ENCODE measurements around the gene KRTAP10-4. TPM values are rescaled to one million over a fixed set of nuclear protein-coding genes. Genes with fewer than 3 reads are reported as not detected.

The KRTAP10-4 gene
- total RNA-seq, 1 experiment from 2014 or later = not detected

GRCh38 chr21:44537930-44538911 is 35.3 kb upstream of the KRTAP10-4 start (continued):
- no peak for TF ChIP-seq EZH2 (IDR thresholded peaks at IDR 0.05)
- no peak for TF ChIP-seq POLR2A (IDR thresholded peaks at IDR 0.05; ENCODE audit: borderline replicate concordance, extremely low read depth, insufficient read depth, insufficient read length)
- no peak for TF ChIP-seq MAX (IDR thresholded peaks at IDR 0.05)

- POLR2A ChIA-PET = no interaction called here
- BruUV-seq (replicated peaks) = no TSS peak
Observed at GRCh38 chr21:44539046-44539445, 34.5 kb upstream of the KRTAP10-4 start.

GRCh38 chr21:44539991-44540666 is 33.4 kb upstream of the KRTAP10-4 start, which contains the start of gene KRTAP10-1:
Gene KRTAP10-1, minus strand, starts transcription at chr21:44540195. Its CDS starts 45 bp downstream, at chr21:44540150.
- no peak within 1 kb of the TSS for H3K4me3 ChIP-seq (replicated peaks in 1 of 2; ENCODE audit: low read depth in 1 of 2, low read length in 2 of 2)
- ChIA-PET POLR2A (no interaction called here), CTCF (no interaction called here), RAD21 (ENCODE audit: low non-redundant PET in 1 of 2, low total read pairs in 2 of 2, uncharacterized antibody in 2 of 2, unreplicated experiment in 2 of 2) (no interaction called here)
- intact Hi-C loops (cut with micrococcal nuclease) = no loop called here
- H3K36me3 ChIP-seq (ENCODE audit: control insufficient read depth in 1 of 2, insufficient read depth in 2 of 2, low read length in 2 of 2) = no peaks in the 10 kb centered on the region
- H2AFZ ChIP-seq (ENCODE audit: low read depth, low read length, poor library complexity, severe bottlenecking) = no peak within 1 kb of the TSS
- H3K27ac ChIP-seq (ENCODE audit: low read depth, low read length) = no peak within 1 kb of the TSS; the same call in 1 of the 2 replicates
- no peaks in the 10 kb centered on the region for H3K4me1 ChIP-seq (ENCODE audit: control insufficient read depth in 1 of 2, insufficient read depth in 2 of 2, low read length in 2 of 2)
- DNase-seq (ENCODE audit: low read depth, low spot score) (no peak), ATAC-seq (no peak)
- H4K20me1 ChIP-seq (ENCODE audit: insufficient read depth) = no peaks in the 10 kb centered on the region
- H3K4me2 ChIP-seq (ENCODE audit: low read length) = no peak within 1 kb of the TSS
- H3K9me2 ChIP-seq (ENCODE audit: insufficient read depth) = no peaks in the 10 kb centered on the region
- H3K9ac ChIP-seq (ENCODE audit: low read length) = no peak within 1 kb of the TSS
- no peaks in the 10 kb centered on the region for H3K27me3 ChIP-seq (ENCODE audit: insufficient read depth, low read length)
- BruUV-seq (replicated peaks) = no TSS peak
- H3K9me3 ChIP-seq (ENCODE audit: control insufficient read depth in 1 of 2, insufficient read depth in 1 of 2, low read depth in 1 of 2, low read length in 2 of 2) = peaks cover 7 to 15% of the 10 kb centered on the region in 2 experiments
- H3K79me2 ChIP-seq (ENCODE audit: insufficient read depth, low read length) = no peaks in the 10 kb centered on the region
- TF ChIP-seq ELF1 (IDR thresholded peaks at IDR 0.05; ENCODE audit: borderline replicate concordance, low read depth) (no peak), SP1 (IDR thresholded peaks at IDR 0.05; ENCODE audit: low read depth) (no peak), SRF (IDR thresholded peaks at IDR 0.05; ENCODE audit: low read depth) (no peak), JUND (IDR thresholded peaks at IDR 0.05) (no peak), REST (IDR thresholded peaks at IDR 0.05; ENCODE audit: low read depth) (no peak), EGR1 (IDR thresholded peaks at IDR 0.05; ENCODE audit: low read depth) (no peak), CBX3 (IDR thresholded peaks at IDR 0.05; ENCODE audit: low read depth) (no peak), RAD21 (IDR thresholded peaks at IDR 0.05; ENCODE audit: low read depth) (no peak), YY1 (IDR thresholded peaks at IDR 0.05; ENCODE audit: extremely low read depth, insufficient replicate concordance, low read depth, low read length) (no peak), CEBPB (IDR thresholded peaks at IDR 0.05; ENCODE audit: low read depth) (no peak), EZH2 (IDR thresholded peaks at IDR 0.05) (no peak), ZFX (IDR thresholded peaks at IDR 0.05) (no peak)

More at GRCh38 chr21:44539046-44539445, 34.5 kb upstream of the KRTAP10-4 start:
- no peaks in the 10 kb centered on the region for H3K79me2 ChIP-seq (ENCODE audit: insufficient read depth, low read length)
- no peak overlapping the region for H3K9ac ChIP-seq (ENCODE audit: low read length)
- H3K9me3 ChIP-seq (ENCODE audit: control insufficient read depth in 1 of 2, insufficient read depth in 1 of 2, low read depth in 1 of 2, low read length in 2 of 2) = peaks cover 7 to 15% of the 10 kb centered on the region in 2 experiments
- ChIA-PET CTCF (no interaction called here), RAD21 (ENCODE audit: low non-redundant PET in 1 of 2, low total read pairs in 2 of 2, uncharacterized antibody in 2 of 2, unreplicated experiment in 2 of 2) (no interaction called here)
- ATAC-seq (no peak), DNase-seq (ENCODE audit: low read depth, low spot score) (no peak)
- H2AFZ ChIP-seq (ENCODE audit: low read depth, low read length, poor library complexity, severe bottlenecking) = no peak overlapping the region
- no peaks in the 10 kb centered on the region for H3K27me3 ChIP-seq (ENCODE audit: insufficient read depth, low read length)
- H4K20me1 ChIP-seq (ENCODE audit: insufficient read depth) = no peaks in the 10 kb centered on the region
- H3K9me2 ChIP-seq (ENCODE audit: insufficient read depth) = no peaks in the 10 kb centered on the region
- H3K4me1 ChIP-seq (ENCODE audit: control insufficient read depth in 1 of 2, insufficient read depth in 2 of 2, low read length in 2 of 2) = no peaks in the 10 kb centered on the region
- no peaks in the 10 kb centered on the region for H3K36me3 ChIP-seq (ENCODE audit: control insufficient read depth in 1 of 2, insufficient read depth in 2 of 2, low read length in 2 of 2)
- no peak overlapping the region for H3K27ac ChIP-seq (ENCODE audit: low read depth, low read length)
- intact Hi-C loops (cut with micrococcal nuclease) = no loop called here
- H3K4me2 ChIP-seq (ENCODE audit: low read length) = no peak overlapping the region
- no peak overlapping the region for H3K4me3 ChIP-seq (replicated peaks in 1 of 2; ENCODE audit: low read depth in 1 of 2, low read length in 2 of 2)
- TF ChIP-seq EZH2phosphoT487 (IDR thresholded peaks at IDR 0.05; ENCODE audit: borderline replicate concordance) = no peak
